ENCODE results near the gene OGFOD3.

OGFOD3 gene

DNA sequence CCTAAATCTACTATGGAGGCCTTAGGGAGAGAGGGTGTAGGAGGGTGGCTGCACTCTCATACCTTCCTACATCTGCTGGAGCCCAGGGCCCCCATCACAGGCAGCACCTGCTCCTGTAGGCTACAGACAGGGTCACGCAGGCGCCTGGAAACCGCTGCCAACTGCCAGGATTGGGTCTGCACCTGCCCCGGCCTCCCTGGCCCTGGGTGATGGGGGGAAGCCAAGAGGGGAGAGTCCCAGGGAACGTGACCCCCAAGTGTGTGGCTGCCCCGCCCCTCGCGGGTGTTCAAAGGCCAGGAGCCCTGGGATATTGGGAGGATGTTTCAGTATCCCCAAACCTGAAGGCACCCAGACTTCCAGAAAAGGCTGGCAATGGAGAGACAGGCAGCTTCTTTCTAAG, 64.9 kb downstream of the OGFOD3 start:
- Mint-ChIP-seq H3K9me3 (no peaks in the 10 kb centered on the region), H3K4me3 (no peak overlapping the region), H3K27ac (no peak overlapping the region), H3K36me3 (ENCODE audit: low read depth) (no peaks in the 10 kb centered on the region), H3K27me3 (ENCODE audit: low read depth, poor library complexity) (peaks cover 23% of the 10 kb centered on the region), H3K4me1 (peaks cover 45% of the 10 kb centered on the region)
- no peak for DNase-seq
- TF ChIP-seq, protein P1, sequence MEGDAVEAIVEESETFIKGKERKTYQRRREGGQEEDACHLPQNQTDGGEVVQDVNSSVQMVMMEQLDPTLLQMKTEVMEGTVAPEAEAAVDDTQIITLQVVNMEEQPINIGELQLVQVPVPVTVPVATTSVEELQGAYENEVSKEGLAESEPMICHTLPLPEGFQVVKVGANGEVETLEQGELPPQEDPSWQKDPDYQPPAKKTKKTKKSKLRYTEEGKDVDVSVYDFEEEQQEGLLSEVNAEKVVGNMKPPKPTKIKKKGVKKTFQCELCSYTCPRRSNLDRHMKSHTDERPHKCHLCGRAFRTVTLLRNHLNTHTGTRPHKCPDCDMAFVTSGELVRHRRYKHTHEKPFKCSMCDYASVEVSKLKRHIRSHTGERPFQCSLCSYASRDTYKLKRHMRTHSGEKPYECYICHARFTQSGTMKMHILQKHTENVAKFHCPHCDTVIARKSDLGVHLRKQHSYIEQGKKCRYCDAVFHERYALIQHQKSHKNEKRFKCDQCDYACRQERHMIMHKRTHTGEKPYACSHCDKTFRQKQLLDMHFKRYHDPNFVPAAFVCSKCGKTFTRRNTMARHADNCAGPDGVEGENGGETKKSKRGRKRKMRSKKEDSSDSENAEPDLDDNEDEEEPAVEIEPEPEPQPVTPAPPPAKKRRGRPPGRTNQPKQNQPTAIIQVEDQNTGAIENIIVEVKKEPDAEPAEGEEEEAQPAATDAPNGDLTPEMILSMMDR (IDR thresholded peaks at IDR 0.05), result no peak

DNA sequence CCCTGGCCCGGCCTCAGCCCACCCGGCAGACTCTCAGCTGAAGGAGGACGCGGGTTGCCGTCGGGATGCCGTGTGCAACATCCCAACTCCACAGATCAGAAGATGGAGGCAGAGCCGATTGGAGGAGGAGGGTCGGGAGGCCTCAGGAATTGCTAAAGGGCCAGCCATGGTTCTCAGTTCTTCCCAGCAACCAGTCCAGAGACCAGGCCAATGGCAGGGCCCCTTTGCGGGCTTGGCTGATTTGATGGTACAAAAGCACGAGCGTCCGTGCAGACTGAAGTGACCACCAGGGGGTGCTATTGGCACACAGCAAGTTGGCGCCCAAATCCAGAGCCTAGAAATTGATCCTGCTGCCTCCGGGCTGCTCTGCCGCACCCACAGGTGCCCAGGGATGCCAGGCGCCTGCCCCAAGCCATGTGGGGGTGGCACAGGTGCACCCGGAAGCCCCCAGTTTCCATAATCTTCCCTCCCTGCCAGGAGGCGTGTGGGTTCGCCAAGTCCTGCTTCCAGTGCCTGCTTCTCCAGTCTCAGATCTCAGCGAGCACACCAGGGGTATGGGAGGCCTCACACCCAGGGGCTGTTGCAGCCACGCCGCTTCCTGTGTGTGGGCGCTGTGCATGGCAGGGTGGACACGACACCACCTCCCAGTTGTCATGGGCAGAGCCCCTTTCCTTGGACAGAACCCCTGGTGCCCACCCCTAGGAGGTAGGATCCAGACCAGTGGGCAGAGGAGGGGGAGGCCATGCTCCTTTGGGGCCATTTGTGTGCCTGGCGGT, 66.5 kb downstream of the OGFOD3 start:
- peak; percentile 88 for DNase-seq
- Mint-ChIP-seq H3K4me3 (no peak overlapping the region), H3K9me3 (no peaks in the 10 kb centered on the region), H3K27me3 (ENCODE audit: low read depth, poor library complexity) (peaks cover 19% of the 10 kb centered on the region), H3K27ac (no peak overlapping the region), H3K36me3 (ENCODE audit: low read depth) (no peaks in the 10 kb centered on the region), H3K4me1 (peaks cover 41% of the 10 kb centered on the region)
- TF ChIP-seq, protein P1 (IDR thresholded peaks at IDR 0.05), result peak; percentile 98

DNA sequence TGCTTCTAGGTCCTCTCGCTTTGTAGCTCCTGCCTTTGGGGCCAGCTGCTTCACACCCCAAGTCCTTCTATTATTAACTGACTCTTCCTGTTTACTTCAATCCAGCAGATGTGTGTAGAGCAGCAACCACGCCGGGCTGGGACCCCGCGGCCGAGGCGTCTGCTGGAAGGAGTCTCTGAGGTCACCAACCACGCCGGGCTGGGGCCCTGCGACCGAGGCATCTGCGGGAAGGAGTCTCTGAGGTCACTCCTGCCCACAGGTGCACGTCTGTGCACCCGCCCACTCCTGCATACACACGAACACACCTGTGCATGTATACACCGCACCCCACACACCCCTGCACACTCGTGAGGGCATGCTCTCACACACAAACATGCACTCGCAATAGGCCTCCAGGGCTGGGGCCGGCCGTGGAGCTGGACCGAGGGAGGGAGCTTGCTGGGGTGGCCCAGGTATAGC, 67.1 kb downstream of the OGFOD3 start:
- DNase-seq, result no peak
- Mint-ChIP-seq H3K9me3 (no peaks in the 10 kb centered on the region), H3K4me1 (peaks cover 40% of the 10 kb centered on the region), H3K4me3 (no peak overlapping the region), H3K27me3 (ENCODE audit: low read depth, poor library complexity) (peaks cover 19% of the 10 kb centered on the region), H3K36me3 (ENCODE audit: low read depth) (no peaks in the 10 kb centered on the region), H3K27ac (no peak overlapping the region)
- TF ChIP-seq, protein P1 (IDR thresholded peaks at IDR 0.05), result no peak

DNA sequence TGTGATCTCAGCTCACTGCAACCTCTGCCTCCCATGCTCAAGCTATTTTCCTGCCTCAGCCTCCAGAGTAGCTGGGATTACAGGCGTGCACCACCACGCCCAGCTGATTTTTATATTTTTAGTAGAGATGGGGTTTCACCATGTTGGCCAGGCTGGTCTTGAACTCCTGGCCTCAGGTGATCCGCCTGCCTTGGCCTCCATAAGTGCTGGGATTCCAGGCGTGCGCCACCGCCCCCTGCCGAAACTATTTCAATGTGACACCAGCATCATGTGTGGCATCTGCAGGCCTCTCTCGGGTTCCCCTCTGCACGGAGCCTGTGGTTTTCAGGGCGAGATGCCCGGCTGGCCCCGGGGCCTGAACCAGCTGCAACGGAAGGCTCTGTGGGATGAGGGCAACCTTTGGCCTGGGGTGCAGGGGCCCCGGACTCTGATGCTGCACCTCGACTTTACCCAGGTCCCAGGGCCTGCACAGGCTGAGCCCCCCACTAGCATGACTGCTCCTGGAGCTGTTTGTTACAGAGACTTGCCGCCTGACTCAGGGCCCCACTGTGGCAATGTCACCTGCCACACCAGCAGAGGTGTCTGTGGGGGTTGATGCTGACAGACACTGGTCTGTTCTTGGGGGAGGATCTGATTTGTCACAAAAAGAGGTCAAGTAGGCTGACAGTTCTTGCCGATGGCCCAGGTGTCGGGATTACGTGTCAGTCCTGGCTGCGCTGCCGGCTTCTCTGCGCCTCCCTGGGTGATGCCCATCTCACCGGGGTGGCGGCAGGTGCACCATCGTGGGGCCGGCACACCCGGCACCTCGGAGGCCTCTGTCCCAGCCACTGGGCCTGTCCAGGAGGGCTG, 68.0 kb downstream of the OGFOD3 start:
- H3K27me3 Mint-ChIP-seq (ENCODE audit: low read depth, poor library complexity), result peaks cover 14% of the 10 kb centered on the region
- no peaks in the 10 kb centered on the region for H3K9me3 Mint-ChIP-seq
- TF ChIP-seq, protein P1 (IDR thresholded peaks at IDR 0.05), result no peak
- no peak for DNase-seq
- H3K4me3 Mint-ChIP-seq, result no peak overlapping the region
- no peak overlapping the region for H3K27ac Mint-ChIP-seq
- H3K36me3 Mint-ChIP-seq (ENCODE audit: low read depth), result no peaks in the 10 kb centered on the region
- H3K4me1 Mint-ChIP-seq, result peaks cover 36% of the 10 kb centered on the region

DNA sequence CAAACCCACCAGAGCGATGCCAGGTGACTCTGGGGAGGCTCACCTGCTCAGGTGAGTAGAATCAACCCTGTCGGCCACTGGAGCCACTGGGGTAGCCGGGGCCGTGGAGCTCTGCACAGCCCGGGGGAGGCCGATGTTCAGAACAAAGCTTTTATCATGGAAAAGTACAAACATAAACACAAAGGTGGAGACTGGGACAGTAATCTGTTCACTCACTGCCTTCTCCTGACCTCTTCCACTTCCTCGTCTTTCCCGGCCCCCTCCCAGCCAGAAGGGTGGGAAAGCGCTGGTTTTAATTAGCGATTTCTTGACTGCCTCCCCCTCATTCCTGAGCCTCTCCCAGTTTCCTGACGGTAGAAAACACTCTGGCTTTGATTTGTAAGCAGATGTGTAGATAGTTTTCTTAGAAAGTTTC, 69.1 kb downstream of the OGFOD3 start:
- Mint-ChIP-seq H3K4me3 (peak overlapping the region; percentile 16), H3K4me1 (peaks cover 46% of the 10 kb centered on the region), H3K36me3 (ENCODE audit: low read depth) (no peaks in the 10 kb centered on the region), H3K27me3 (ENCODE audit: low read depth, poor library complexity) (peaks cover 9% of the 10 kb centered on the region), H3K9me3 (no peaks in the 10 kb centered on the region), H3K27ac (no peak overlapping the region)
- no peak for DNase-seq
- TF ChIP-seq, protein P1 (IDR thresholded peaks at IDR 0.05), result no peak
